H1 (cell line): ENCODE results near the gene SLC25A17. TPM values are rescaled to one million over a fixed set of nuclear protein-coding genes. Genes with fewer than 3 reads are reported as not detected.

Experiments
- CTCF ChIA-PET: fragments of 300-600 bp; sonication (Branson Sonifier 250); formaldehyde crosslinking; loops from one replicate; lab custom pipeline; 2021; ENCODE audit not compliant: partially characterized antibody; lab: Charles Lee
- POLR2A ChIA-PET: fragments of 300-600 bp; sonication (Branson Sonifier 250); formaldehyde crosslinking; loops from one replicate; lab custom pipeline; 2021; ENCODE audit warnings: inconsistent platforms; ENCODE audit not compliant: partially characterized antibody; lab: Charles Lee
- DNase-seq, 2 experiments: peaks; one replicate each; pipeline versions ENCODE4 v3.0.0 to v3.0.0-alpha.2; 2010 to 2022; ENCODE audit warnings: low spot score in 2 of 2, low read depth in 1 of 2, mixed read lengths in 1 of 2
- FAIRE-seq: peaks from 2 replicates; lab custom pipeline; 2011; peaks lifted over from hg19 to GRCh38; lab: Jason Lieb, UNC
- H2AFZ ChIP-seq: 2 replicates; pipeline ENCODE4 v1.8.1; 2012; ENCODE audit warnings: low read length, inconsistent platforms
- H2AK5ac ChIP-seq: 2 replicates; pipeline ENCODE4 v1.6.1; 2013; ENCODE audit warnings: low read depth, low read length
- H2BK120ac ChIP-seq: replicated peaks from 2 replicates; pipeline ENCODE3; 2013; ENCODE audit warnings: low read depth, low read length, inconsistent platforms
- H2BK12ac ChIP-seq: 2 replicates; pipeline ENCODE4 v1.6.1; 2013; ENCODE audit warnings: low read depth, low read length
- H2BK15ac ChIP-seq: 2 replicates; pipeline ENCODE4 v1.6.1; 2013; ENCODE audit warnings: low read length
- H2BK20ac ChIP-seq: 2 replicates; pipeline ENCODE4 v1.6.1; 2013; ENCODE audit warnings: low read length
- H2BK5ac ChIP-seq: 2 replicates; pipeline ENCODE4 v1.6.1; 2013; ENCODE audit warnings: low read depth, low read length
- H3K14ac ChIP-seq: 2 replicates; pipeline ENCODE4 v1.6.1; 2013; ENCODE audit warnings: inconsistent platforms; ENCODE audit not compliant: insufficient read length
- H3K18ac ChIP-seq: 2 replicates; pipeline ENCODE4 v1.6.1; 2013; ENCODE audit warnings: low read length; ENCODE audit errors: extremely low read depth
- H3K23ac ChIP-seq: 2 replicates; pipeline ENCODE4 v1.6.1; 2013; ENCODE audit warnings: inconsistent platforms; ENCODE audit not compliant: insufficient read length
- H3K23me2 ChIP-seq: 2 replicates; pipeline ENCODE4 v1.6.1; 2013; ENCODE audit warnings: low read depth, low read length
- H3K27ac ChIP-seq: 2 replicates; pipeline ENCODE4 v1.6.1; 2011; ENCODE audit warnings: low read depth, low read length, inconsistent platforms
- H3K27me3 ChIP-seq, 4 experiments: replicated peaks in 1 of 4; 1 replicate in 1 of 4; 2 replicates in 3 of 4; pipeline versions ENCODE4 v1.6.1 to v1.8.1; 2011 to 2013; ENCODE audit warnings: low read length in 3 of 4, mild to moderate bottlenecking in 3 of 4, inconsistent platforms in 2 of 4, mixed read lengths in 2 of 4, moderate library complexity in 1 of 4; ENCODE audit not compliant: control insufficient read depth in 3 of 4, insufficient read depth in 3 of 4; ENCODE audit errors: extremely low read depth in 1 of 4
- H3K36me3 ChIP-seq, 4 experiments: 2 replicates each; pipeline versions ENCODE4 v1.6.1 to v1.8.1; 2011 to 2013; ENCODE audit warnings: mild to moderate bottlenecking in 4 of 4, low read length in 3 of 4, moderate library complexity in 2 of 4, control low read depth in 1 of 4, inconsistent platforms in 1 of 4; ENCODE audit not compliant: insufficient read depth in 4 of 4, control insufficient read depth in 2 of 4
- H3K4ac ChIP-seq: replicated peaks from 2 replicates; pipeline ENCODE3; 2013; ENCODE audit warnings: low read length, low read depth, mixed read lengths, inconsistent platforms; ENCODE audit not compliant: insufficient read length
- H3K4me1 ChIP-seq, 4 experiments: replicated peaks in 1 of 4; 1 replicate in 1 of 4; 2 replicates in 3 of 4; pipeline versions ENCODE4 v1.6.1 to v1.8.1; 2011 to 2013; ENCODE audit warnings: low read length in 3 of 4, inconsistent platforms in 2 of 4, mixed read lengths in 1 of 4; ENCODE audit not compliant: insufficient read depth in 4 of 4, control insufficient read depth in 3 of 4
- H3K4me2 ChIP-seq, 2 experiments: 2 replicates each; pipeline versions ENCODE4 v1.6.1 to v1.8.1; 2011 to 2013; ENCODE audit warnings: low read depth in 2 of 2, low read length in 2 of 2, control low read depth in 1 of 2, inconsistent platforms in 1 of 2, mild to moderate bottlenecking in 1 of 2; ENCODE audit not compliant: insufficient read depth in 1 of 2
- H3K4me3 ChIP-seq, 4 experiments: fragments of 200-600, 300-600 bp in 1 of 4; sonication (generic), shearing (Covaris generic), sonication (Bioruptor Twin) in 1 of 4; 2 replicates each; pipeline versions ENCODE4 v1.5.1 to v1.8.1; 2011 to 2016; ENCODE audit warnings: low read length in 4 of 4, low read depth in 3 of 4, control low read depth in 2 of 4, inconsistent platforms in 2 of 4, mild to moderate bottlenecking in 2 of 4, mixed read lengths in 1 of 4, moderate library complexity in 1 of 4; ENCODE audit not compliant: insufficient read depth in 2 of 4; ENCODE audit errors: extremely low read depth in 1 of 4
- H3K56ac ChIP-seq: replicated peaks from 2 replicates; pipeline ENCODE3; 2013; ENCODE audit warnings: low read depth, mild to moderate bottlenecking, mixed read lengths, low read length, inconsistent platforms; ENCODE audit not compliant: insufficient read length
- H3K79me1 ChIP-seq: 2 replicates; pipeline ENCODE4 v1.6.1; 2013; ENCODE audit warnings: low read depth, low read length, control low read depth
- H3K79me2 ChIP-seq, 2 experiments: 2 replicates each; pipeline versions ENCODE4 v1.6.1 to v1.8.1; 2012 to 2013; ENCODE audit warnings: low read length in 2 of 2, mild to moderate bottlenecking in 2 of 2, inconsistent platforms in 1 of 2; ENCODE audit not compliant: insufficient read depth in 2 of 2, control insufficient read depth in 1 of 2
- H3K9ac ChIP-seq, 4 experiments: replicated peaks in 1 of 4; 1 replicate in 1 of 4; 2 replicates in 3 of 4; pipeline versions ENCODE4 v1.6.1 to v1.8.1; 2011 to 2013; ENCODE audit warnings: low read depth in 3 of 4, low read length in 3 of 4, control low read depth in 2 of 4, mild to moderate bottlenecking in 2 of 4, moderate library complexity in 2 of 4, inconsistent platforms in 1 of 4; ENCODE audit errors: extremely low read depth in 1 of 4
- H3K9me3 ChIP-seq, 2 experiments: 2 replicates each; pipeline versions ENCODE4 v1.6.1 to v1.8.1; 2012 to 2013; ENCODE audit warnings: mild to moderate bottlenecking in 2 of 2, moderate library complexity in 2 of 2, control low read depth in 1 of 2, inconsistent platforms in 1 of 2, low read depth in 1 of 2, low read length in 1 of 2, mixed read lengths in 1 of 2; ENCODE audit not compliant: insufficient read depth in 2 of 2
- H4K20me1 ChIP-seq, 2 experiments: replicated peaks in 1 of 2; 2 replicates each; pipeline versions ENCODE3 to v1.8.1; 2011 to 2013; ENCODE audit warnings: inconsistent platforms in 2 of 2, low read length in 2 of 2, mild to moderate bottlenecking in 1 of 2; ENCODE audit not compliant: insufficient read depth in 2 of 2, control insufficient read depth in 1 of 2
- H4K5ac ChIP-seq: 2 replicates; pipeline ENCODE4 v1.6.1; 2013; ENCODE audit warnings: low read length, low read depth, mixed read lengths, inconsistent platforms; ENCODE audit not compliant: insufficient read length
- H4K8ac ChIP-seq: 2 replicates; pipeline ENCODE4 v1.8.0; 2013; ENCODE audit warnings: mild to moderate bottlenecking, moderate library complexity, low read length, inconsistent platforms; ENCODE audit not compliant: insufficient read depth; ENCODE audit errors: extremely low read depth
- H4K91ac ChIP-seq: replicated peaks from 2 replicates; pipeline ENCODE3; 2013; ENCODE audit warnings: low read length, mixed read lengths, inconsistent platforms; ENCODE audit not compliant: insufficient read length
- BACH1 ChIP-seq: IDR thresholded peaks from 2 replicates; pipeline ENCODE4 v1.6.1; 2012; ENCODE audit warnings: low read length, improper control_type of control experiment
- CTBP2 ChIP-seq: IDR thresholded peaks from 2 replicates; pipeline ENCODE4 v1.7.0; 2011; ENCODE audit warnings: borderline replicate concordance, mild to moderate bottlenecking, moderate library complexity, mixed read lengths, low read length; ENCODE audit not compliant: insufficient read depth, insufficient read length
- KDM1A ChIP-seq: fragments of 200-600, 300-600 bp; sonication (generic); IDR thresholded peaks from 2 replicates; pipeline ENCODE4 v1.7.1; 2016; ENCODE audit warnings: mild to moderate bottlenecking, low read length, borderline replicate concordance
- KDM5A ChIP-seq: fragments of 200-600 bp; IDR thresholded peaks from 2 replicates; pipeline ENCODE4 v1.7.1; 2012; ENCODE audit warnings: mild to moderate bottlenecking, low read length, inconsistent platforms, mixed read lengths
- NANOG ChIP-seq: IDR thresholded peaks from 2 replicates; pipeline ENCODE4 v1.6.1; 2011; ENCODE audit warnings: low read length, low read depth, mild to moderate bottlenecking, inconsistent platforms; ENCODE audit not compliant: insufficient read depth, poor library complexity, severe bottlenecking
- SP4 ChIP-seq: IDR thresholded peaks from 2 replicates; pipeline ENCODE4 v1.6.1; 2012; ENCODE audit warnings: low read length, inconsistent platforms
- TAF7 ChIP-seq: optimal IDR thresholded peaks from 2 replicates; pipeline ENCODE3; 2011; ENCODE audit warnings: low read depth, mild to moderate bottlenecking, inconsistent platforms, low read length, moderate library complexity, borderline replicate concordance
- TEAD4 ChIP-seq: IDR thresholded peaks from 2 replicates; pipeline ENCODE4 v1.6.1; 2012; ENCODE audit warnings: low read depth, low read length, inconsistent platforms, mixed read lengths
- WGBS, 2 experiments: shearing (Covaris generic) in 1 of 2; methylation state at CpG; one replicate each; pipeline versions ENCODE4 v1.1.6 to v1.1.7; 2013 to 2015; ENCODE audit warnings: low lambda C conversion rate in 2 of 2, mixed read lengths in 2 of 2, inconsistent platforms in 1 of 2, low coverage in 1 of 2, missing lambda C conversion rate in 1 of 2; ENCODE audit not compliant: insufficient replicate concordance in 2 of 2, insufficient coverage in 1 of 2, insufficient read length in 1 of 2; ENCODE audit errors: extremely low coverage in 1 of 2, missing lambda C conversion rate in 1 of 2; 5-methylcytosine and 5-hydroxymethylcytosine counted together
- polyA plus RNA-seq, 7 experiments: library from polyadenylated mRNA; depleted of rRNA in 3 of 7; stranded (reverse) in 5 of 7; unstranded in 2 of 7; fragments of >200 nt in 5 of 7; fragments of 200-250 nt in 2 of 7; gene quantifications; 1 replicate in 5 of 7; 2 replicates in 1 of 7; 4 replicates in 1 of 7; pipeline versions ENCODE4 v1.2.1 to v1.2.3, GENCODE V29; 2011 to 2013; ENCODE audit warnings: missing spikeins in 2 of 7, mixed read lengths in 2 of 7
- total RNA-seq: library from RNA; stranded (reverse); fragmentation: NEBNext Ultra II Directional; extraction: Animal tissue kit (Norgen Biotek cat#: 25700); gene quantifications from 2 replicates; pipeline ENCODE4 v1.2.1, GENCODE V29; 2021

Gene SLC25A17
- total and polyA plus RNA-seq, 2 of the 8 experiments (the other 6 are each of a cell fraction or from before 2014, with no cell fraction given) = 17.9 to 40.4 TPM

DNA sequence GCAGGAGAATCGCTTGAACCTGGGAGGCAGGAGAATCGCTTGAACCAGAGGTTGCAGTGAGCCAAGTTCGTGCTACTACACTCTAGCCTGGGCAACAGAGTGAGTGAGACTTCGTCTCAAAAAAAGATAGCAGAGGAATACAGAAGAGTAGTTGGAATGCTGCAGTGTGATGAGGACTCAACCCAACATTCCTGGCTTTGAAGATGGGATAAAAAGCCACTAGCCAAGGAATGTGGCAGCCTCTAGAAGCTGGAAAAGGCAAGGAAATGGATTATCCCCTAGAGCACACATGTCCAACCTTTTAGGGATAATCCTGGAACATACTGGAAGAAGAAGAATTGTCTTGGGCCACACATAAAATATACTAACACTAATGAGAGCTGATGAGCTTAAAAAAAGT is 13.9 kb downstream of the SLC25A17 start:
- Histone ChIP-seq H2BK5ac (no peak overlapping the region), H3K14ac (no peak overlapping the region), H3K4me2 (no peak overlapping the region), H3K79me1 (no peaks in the 10 kb centered on the region; the same call in 1 of the 2 replicates), H4K5ac (no peak overlapping the region), H3K23ac (no peak overlapping the region), H3K27ac (no peak overlapping the region), H4K20me1 (peaks cover 0 to 3% of the 10 kb centered on the region in 2 experiments), H3K4me3 (no peak overlapping the region), H2BK20ac (no peak overlapping the region), H4K8ac (no peak overlapping the region), H3K18ac (no peak overlapping the region), H4K91ac (no peak overlapping the region), H3K56ac (no peak overlapping the region), H2AK5ac (no peak overlapping the region), H2AFZ (no peak overlapping the region), H2BK15ac (no peak overlapping the region), H3K23me2 (no peaks in the 10 kb centered on the region), H3K4me1 (no peaks in the 10 kb centered on the region), H3K9me3 (no peaks in the 10 kb centered on the region), H2BK12ac (no peak overlapping the region), H3K9ac (no peak overlapping the region), H3K36me3 (no peaks in the 10 kb centered on the region; a peak in 1 of 8 replicates), H2BK120ac (no peak overlapping the region), H3K79me2 (peaks cover 0 to 36% of the 10 kb centered on the region in 2 experiments; a peak in 2 of 4 replicates), H3K4ac (no peak overlapping the region), H3K27me3 (no peaks in the 10 kb centered on the region)
- ChIA-PET CTCF (interaction anchor here (0.6 to 1.3 kb wide), 3 partner anchors 37 to 355 kb away, joined by 3 to 6 read pairs (median 3); no protein-coding TSS in a partner anchor), POLR2A (interaction anchor here (0.6 to 1.5 kb wide), 3 partner anchors 10 to 53 kb away, joined by 3 read pairs; no protein-coding TSS in a partner anchor)
- no peak for TF ChIP-seq CTBP2
- TF ChIP-seq KDM1A = no peak
- TF ChIP-seq NANOG = no peak
- TF ChIP-seq TAF7 = no peak
- no peak for TF ChIP-seq KDM5A
- peak; percentile 62; the same call in 1 of the 2 replicates for TF ChIP-seq TEAD4
- TF ChIP-seq BACH1 = no peak
- no peak for TF ChIP-seq SP4
- FAIRE-seq (no peak), DNase-seq (no peak)
- WGBS, 2 experiments = 88% methylated on average over 4 of the region's 4 CpGs; no CpG with 5 or more reads in 1 of the 2 experiments
